Heart right ventricle (tissue), 16 donors: ENCODE results near the gene RESP18. TPM values are rescaled to one million over a fixed set of nuclear protein-coding genes. Genes with fewer than 3 reads are reported as not detected.

Experiments used
- ATAC-seq, 8 donors: fragments of 200-7000 bp; cut with Tn5 transposase; one replicate each; pipeline ENCODE4 v1.9.1; 2020; ENCODE audit warnings: mild to moderate bottlenecking in 8 of 8, moderate library complexity in 8 of 8, moderate number of reproducible peaks in 1 of 8
- DNase-seq, 2 donors: peaks; one replicate each; pipeline ENCODE4 v3.0.0-alpha.2; 2020
- H3K27ac ChIP-seq, 10 donors: fragments of 200-600 bp; sonication (generic) in 2 of 10; one replicate each; pipeline versions ENCODE4 v1.5.0 to v1.8.0; 2020 to 2022; ENCODE audit warnings: mild to moderate bottlenecking in 3 of 10
- H3K27me3 ChIP-seq, 7 donors: fragments of 200-600 bp; one replicate each; pipeline ENCODE4 v1.8.0; 2021 to 2022; ENCODE audit warnings: mild to moderate bottlenecking in 2 of 7
- H3K36me3 ChIP-seq, 9 donors: fragments of 200-600 bp; sonication (generic) in 1 of 9; one replicate each; pipeline versions ENCODE4 v1.5.0 to v1.8.0; 2020 to 2022; ENCODE audit warnings: mild to moderate bottlenecking in 2 of 9
- H3K4me1 ChIP-seq, 9 donors: fragments of 200-600 bp; sonication (generic) in 1 of 9; one replicate each; pipeline versions ENCODE4 v1.5.0 to v1.8.0; 2020 to 2022; ENCODE audit warnings: mild to moderate bottlenecking in 4 of 9
- H3K4me3 ChIP-seq, 10 donors: fragments of 200-600 bp; sonication (generic) in 2 of 10; one replicate each; pipeline versions ENCODE4 v1.5.0 to v1.8.0; 2020 to 2022; ENCODE audit warnings: mild to moderate bottlenecking in 7 of 10, moderate library complexity in 2 of 10
- H3K9me3 ChIP-seq, 11 donors: fragments of 200-600 bp in 10 of 11; sonication (generic) in 2 of 11; one replicate each; pipeline versions ENCODE4 v1.5.0 to v1.8.0; 2013 to 2022; ENCODE audit warnings: mild to moderate bottlenecking in 2 of 11, control low read depth in 1 of 11, moderate library complexity in 1 of 11
- CTCF ChIP-seq, 9 donors: fragments of 200-600 bp; sonication (generic) in 2 of 9; IDR thresholded peaks; one replicate each; pipeline versions ENCODE4 v1.5.0 to v1.8.0; 2021 to 2022; ENCODE audit warnings: antibody characterized with exemption in 9 of 9, mild to moderate bottlenecking in 5 of 9, moderate library complexity in 1 of 9
- WGBS, 2 donors: extraction: QIAGEN DNeasy Blood & Tissue Kit; methylation state at CpG; one replicate each; pipeline ENCODE4 v1.1.7; 2013; ENCODE audit warnings: inconsistent platforms in 1 of 2; 5-methylcytosine and 5-hydroxymethylcytosine counted together
- intact Hi-C, 10 donors: fragments of 100-400 bp; cut with DNase I; formaldehyde crosslinking; loops; one replicate each; pipeline versions ENCODE4 v1.11.1 to v1.14.2; 2022
- polyA plus RNA-seq, 2 donors: library from polyadenylated mRNA; stranded (reverse); fragments of 200-250 nt; gene quantifications; one replicate each; pipeline ENCODE4 v1.2.3, GENCODE V29; 2013
- total RNA-seq, 10 donors: library from RNA; stranded (reverse); fragmentation: NEBNext Ultra II Directional in 3 of 10; extraction: Animal tissue kit (Norgen Biotek cat#: 25700) in 3 of 10; gene quantifications; one replicate each; pipeline versions ENCODE4 v1.2.1 to v1.2.4, GENCODE V29; 2021 to 2023
- donor health status: Arrhythmogenic right ventricular cardiomyopathy.
- donor health status: ischemic (EF 13 %, LVEDD 7.1; RV severe dilation, severe dysfunction).
- donor health status: healthy with polysubstance abuse.
- donor health status: DM: no; HTN: yes; CAD: no.
- donor health status: DM: no; HTN: no; CAD: no.
- donor health status: ischemic (EF 25% LVEDD 6.9; RV normal size, moderate dysfunction).
- donor health status: ischemic (EF 25% LVEDD 5.7; RV mildly dilated, moderate dysfunction).
- donor health status: healthy.
- donor health status: DM: yes; HTN: yes; CAD: no.
- donor health status: Ischemic cardiomyopathy.
- donor health status: ischemic (EF 35%, LVEDD 5.7; RV mildly dilated, moderate dysfunction).
- donor health status: nonischemic (EF 11% LVEDD 7.7; RV severe dilation, severe dysfunction).
- donor health status: DM: yes; HTN: yes; CAD: no.
- donor health status: PGD.
- donor health status: ischemic (EF 29% LVEDD 5.4; RV normal size, mild dysfunction).
- donor health status: nonischemic (EF 23%, LVEDD 6.1; RV moderate dilation, normal function).

RESP18 gene
- total and polyA plus RNA-seq, 12 donors: not detected

GRCh38 chr2:219302412-219302968 lies 30.1 kb downstream of the RESP18 start:
- H3K27me3 ChIP-seq: peaks cover 0 to 70% (median 55%) of the 10 kb centered on the region in 7 donors
- H3K36me3 ChIP-seq: no peaks in the 10 kb centered on the region
- 76 to 78% methylated on average over 11 of the region's 11 CpGs for WGBS, 2 donors
- peaks cover 0 to 8% (median 4%) of the 10 kb centered on the region in 9 donors for H3K4me1 ChIP-seq
- TF ChIP-seq CTCF (IDR thresholded peaks at IDR 0.05): no peak
- H3K27ac ChIP-seq: no peak overlapping the region
- intact Hi-C loops: loop anchor here in 1 of 10 donors (10.0 kb wide), 1 partner anchor 248 kb away; no protein-coding TSS in a partner anchor
- no peak for ATAC-seq
- no peak for DNase-seq
- H3K4me3 ChIP-seq: no peak overlapping the region
- no peaks in the 10 kb centered on the region for H3K9me3 ChIP-seq

DNA sequence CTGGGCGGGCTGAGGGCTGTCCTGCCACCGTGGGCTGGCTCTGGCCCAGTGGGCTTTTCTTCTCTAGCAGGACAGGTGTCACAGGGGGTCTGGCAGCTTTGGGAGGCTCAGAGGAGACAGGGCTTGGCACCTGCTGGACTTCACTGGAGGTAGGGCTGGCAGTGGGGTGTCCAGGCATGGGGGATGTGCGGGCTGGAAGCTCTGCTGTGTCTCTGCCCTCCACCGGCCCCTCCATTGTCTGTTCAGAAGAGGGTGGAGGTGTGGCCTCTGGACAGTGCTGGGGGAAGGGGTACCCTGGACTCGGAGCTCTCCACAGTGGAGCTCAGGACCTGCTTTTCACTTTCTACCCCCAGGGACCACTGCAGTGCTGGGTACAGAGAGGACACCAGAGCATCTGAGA lies 32.5 kb downstream of the RESP18 start:
- 57 to 68% methylated on average over 5 of the region's 5 CpGs for WGBS, 2 donors
- no peaks in the 10 kb centered on the region for H3K9me3 ChIP-seq
- H3K4me3 ChIP-seq: no peak overlapping the region
- no peaks in the 10 kb centered on the region for H3K36me3 ChIP-seq
- no peak for TF ChIP-seq CTCF (IDR thresholded peaks at IDR 0.05)
- peaks cover 0 to 53% (median 33%) of the 10 kb centered on the region in 7 donors for H3K27me3 ChIP-seq
- H3K4me1 ChIP-seq: peaks cover 0 to 11% (median 8%) of the 10 kb centered on the region in 9 donors
- ATAC-seq (no peak), DNase-seq (no peak)
- H3K27ac ChIP-seq: no peak overlapping the region
- intact Hi-C loops: loop anchor here in 1 of 10 donors (10.0 kb wide), 1 partner anchor 245 kb away; no protein-coding TSS in a partner anchor

- peaks cover 0 to 55% (median 33%) of the 10 kb centered on the region in 7 donors for H3K27me3 ChIP-seq
- no peak overlapping the region for H3K4me3 ChIP-seq
- no peak overlapping the region for H3K27ac ChIP-seq
- no peak for TF ChIP-seq CTCF (IDR thresholded peaks at IDR 0.05)
- no peaks in the 10 kb centered on the region for H3K9me3 ChIP-seq
- ATAC-seq (no peak), DNase-seq (no peak)
- intact Hi-C loops: loop anchor here in 6 of 10 donors (2.0 to 10.0 kb wide), 5 partner anchors 72 to 245 kb away; partner anchors contain the start of genes ANKZF1 (in 2 of the 6), ATG9A (in 2 of the 6) and NHEJ1 (in 2 of the 6)
- H3K4me1 ChIP-seq: peaks cover 2 to 16% (median 10%) of the 10 kb centered on the region in 9 donors
- WGBS, 2 donors: 78 to 81% methylated on average over 6 of the region's 6 CpGs
- no peaks in the 10 kb centered on the region for H3K36me3 ChIP-seq
Observed at GRCh38 chr2:219299372-219299760, 33.2 kb downstream of the RESP18 start.

- H3K9me3 ChIP-seq: no peaks in the 10 kb centered on the region
- DNase-seq (peak; percentile 87 to 88), ATAC-seq (peak; percentile 44 to 82 (median 76))
- 19 to 21% methylated on average over 15 of the region's 15 CpGs for WGBS, 2 donors
- H3K27me3 ChIP-seq: peaks cover 0 to 53% (median 33%) of the 10 kb centered on the region in 7 donors
- H3K4me1 ChIP-seq: peaks cover 3 to 21% (median 12%) of the 10 kb centered on the region in 9 donors
- H3K4me3 ChIP-seq: no peak overlapping the region
- intact Hi-C loops: loop anchor here in 7 of 10 donors (1.0 to 10.0 kb wide), 6 partner anchors 72 to 244 kb away; partner anchors contain the start of genes NHEJ1 (in 4 of the 7), ANKZF1 (in 2 of the 7) and ATG9A (in 2 of the 7)
- peak; percentile 97 to 100 (median 99) for TF ChIP-seq CTCF (IDR thresholded peaks at IDR 0.05)
- no peak overlapping the region for H3K27ac ChIP-seq
- H3K36me3 ChIP-seq: no peaks in the 10 kb centered on the region
Observed at GRCh38 chr2:219298759-219299371, 33.7 kb downstream of the RESP18 start.
